HCT116 (cell line): ENCODE measurements around the gene ARL15. TPM values are rescaled to one million over a fixed set of nuclear protein-coding genes. Genes with fewer than 3 reads are reported as not detected.

Experiments
- ATAC-seq: fragments of 200-7000 bp; cut with Tn5 transposase; 2 replicates; pipeline ENCODE4 v1.9.1; 2020; ENCODE audit warnings: mild to moderate bottlenecking, moderate library complexity
- BruUV-seq: library from RNA; stranded (reverse); fragments of 400-500 nt; replicated peaks from 2 replicates; lab custom pipeline; 2021; lab: Mats Ljungman, UMichigan
- CTCF ChIA-PET: fragments of 300-600 bp; sonication (Branson Sonifier 250); formaldehyde crosslinking; loops from one replicate; lab custom pipeline; 2021; ENCODE audit warnings: antibody characterized with exemption; lab: Charles Lee
- POLR2A ChIA-PET: fragments of 300-600, 350-600 bp; sonication (Branson Sonifier 250); formaldehyde crosslinking; loops from one replicate; lab custom pipeline; 2021; ENCODE audit warnings: antibody characterized with exemption; lab: Charles Lee
- RAD21 ChIA-PET, 2 experiments: fragments of 300-600 bp; sonication (Branson Sonifier 250); formaldehyde crosslinking; loops; one replicate each; lab custom pipeline; 2023; ENCODE audit warnings: low total read pairs in 2 of 2; ENCODE audit not compliant: uncharacterized antibody in 2 of 2, unreplicated experiment in 2 of 2, low non-redundant PET in 1 of 2; lab: Charles Lee
- DNase-seq: peaks from one replicate; pipeline ENCODE4 v3.0.0-alpha.2; 2010; ENCODE audit warnings: low read depth, low spot score
- H2AFZ ChIP-seq: fragments of 200-600 bp; shearing (Covaris generic), sonication (generic); 2 replicates; pipeline ENCODE4 v1.6.1; 2017; ENCODE audit warnings: low read depth, mixed run types, mixed read lengths, antibody characterized with exemption, low read length; ENCODE audit not compliant: poor library complexity, severe bottlenecking
- H3K27ac ChIP-seq: 2 replicates; pipeline ENCODE4 v1.5.1; 2012; ENCODE audit warnings: low read depth, low read length
- H3K27me3 ChIP-seq: fragments of 200-600 bp; sonication (generic); 2 replicates; pipeline ENCODE4 v1.6.1; 2016; ENCODE audit warnings: mixed run types, low read length, mixed read lengths; ENCODE audit not compliant: insufficient read depth
- H3K36me3 ChIP-seq, 2 experiments: fragments of 200-500 bp in 1 of 2; fragments of 200-600 bp in 1 of 2; sonication (Bioruptor generic) in 1 of 2; sonication (generic) in 1 of 2; 2 replicates each; pipeline versions ENCODE4 v1.5.1 to v1.6.1; 2014 to 2016; ENCODE audit warnings: low read length in 2 of 2, inconsistent platforms in 1 of 2, mixed read lengths in 1 of 2, mixed run types in 1 of 2; ENCODE audit not compliant: insufficient read depth in 2 of 2, control insufficient read depth in 1 of 2
- H3K4me1 ChIP-seq, 2 experiments: fragments of 200-600 bp in 1 of 2; sonication (generic) in 1 of 2; 2 replicates each; pipeline versions ENCODE4 v1.5.1 to v1.6.1; 2012 to 2017; ENCODE audit warnings: low read length in 2 of 2, inconsistent platforms in 1 of 2, mild to moderate bottlenecking in 1 of 2, mixed read lengths in 1 of 2, mixed run types in 1 of 2, moderate library complexity in 1 of 2; ENCODE audit not compliant: insufficient read depth in 2 of 2, control insufficient read depth in 1 of 2
- H3K4me2 ChIP-seq: fragments of 200-600 bp; sonication (generic); 2 replicates; pipeline ENCODE4 v1.6.1; 2017; ENCODE audit warnings: mixed run types, low read length, mixed read lengths
- H3K4me3 ChIP-seq, 2 experiments: fragments of 200-600 bp in 1 of 2; sonication (generic) in 1 of 2; replicated peaks in 1 of 2; 2 replicates each; pipeline ENCODE4 v1.5.1; 2011 to 2016; ENCODE audit warnings: low read length in 2 of 2, control low read depth in 1 of 2, low read depth in 1 of 2, mild to moderate bottlenecking in 1 of 2, mixed read lengths in 1 of 2, mixed run types in 1 of 2
- H3K79me2 ChIP-seq: fragments of 200-600 bp; sonication (generic); 2 replicates; pipeline ENCODE4 v1.6.1; 2017; ENCODE audit warnings: mild to moderate bottlenecking, mixed run types, low read length, moderate library complexity, mixed read lengths; ENCODE audit not compliant: insufficient read depth
- H3K9ac ChIP-seq: fragments of 200-600 bp; sonication (generic); 2 replicates; pipeline ENCODE4 v1.6.1; 2016; ENCODE audit warnings: low read length, mixed read lengths
- H3K9me2 ChIP-seq: fragments of 200-600 bp; sonication (generic), shearing (Covaris generic); 2 replicates; pipeline ENCODE4 v1.6.1; 2017; ENCODE audit warnings: mixed run types, mild to moderate bottlenecking, moderate library complexity; ENCODE audit not compliant: insufficient read depth
- H3K9me3 ChIP-seq, 2 experiments: fragments of 200-500 bp in 1 of 2; fragments of 200-600 bp in 1 of 2; sonication (Bioruptor generic) in 1 of 2; sonication (generic) in 1 of 2; 2 replicates each; pipeline ENCODE4 v1.6.1; 2014 to 2017; ENCODE audit warnings: low read length in 2 of 2, mixed read lengths in 2 of 2, inconsistent platforms in 1 of 2, low read depth in 1 of 2, mild to moderate bottlenecking in 1 of 2, mixed run types in 1 of 2, moderate library complexity in 1 of 2; ENCODE audit not compliant: control insufficient read depth in 1 of 2, insufficient read depth in 1 of 2
- H4K20me1 ChIP-seq: fragments of 200-600 bp; sonication (generic), shearing (Covaris generic); 2 replicates; pipeline ENCODE4 v1.6.1; 2017; ENCODE audit warnings: mixed run types, mild to moderate bottlenecking, moderate library complexity; ENCODE audit not compliant: insufficient read depth
- EZH2 ChIP-seq: fragments of 200-600 bp; sonication (generic); IDR thresholded peaks from 2 replicates; pipeline ENCODE4 v1.6.1; 2017; ENCODE audit warnings: antibody characterized with exemption, mixed run types
- EZH2phosphoT487 ChIP-seq: fragments of 200-600 bp; IDR thresholded peaks from 2 replicates; pipeline ENCODE4 v1.6.1; 2018; ENCODE audit warnings: antibody characterized with exemption, borderline replicate concordance
- FOSL1 ChIP-seq: IDR thresholded peaks from 2 replicates; pipeline ENCODE4 v1.6.1; 2012; ENCODE audit warnings: low read depth
- JUND ChIP-seq: IDR thresholded peaks from 2 replicates; pipeline ENCODE4 v1.6.1; 2012
- POLR2AphosphoS5 ChIP-seq: IDR thresholded peaks from 2 replicates; pipeline ENCODE4 v1.6.1; 2011; ENCODE audit warnings: mild to moderate bottlenecking, low read depth, low read length, moderate library complexity
- RAD21 ChIP-seq: IDR thresholded peaks from 2 replicates; pipeline ENCODE4 v1.6.1; 2012; ENCODE audit warnings: low read depth, mild to moderate bottlenecking
- SIN3A ChIP-seq: IDR thresholded peaks from 2 replicates; pipeline ENCODE4 v1.6.1; 2012; ENCODE audit warnings: low read depth
- ZNF274 ChIP-seq: fragments of 200-500 bp; sonication (Bioruptor generic); IDR thresholded peaks from 2 replicates; pipeline ENCODE4 v1.6.1; 2014; ENCODE audit warnings: mild to moderate bottlenecking, low read depth, low read length, inconsistent platforms
- intact Hi-C: fragments of 100-400 bp; cut with micrococcal nuclease; formaldehyde crosslinking; loops from 2 replicates; pipeline ENCODE4 v1.10.0; 2022
- total RNA-seq: library from RNA; stranded (reverse); gene quantifications from one replicate; pipeline ENCODE4 v1.2.1, GENCODE V29; 2021; ENCODE audit not compliant: unreplicated experiment
- TF ChIP-seq, protein P1 (sequence below): IDR thresholded peaks from 2 replicates; pipeline ENCODE4 v1.6.1; 2012; ENCODE audit warnings: low read depth
- TF ChIP-seq, protein P2 (sequence below): IDR thresholded peaks from 2 replicates; pipeline ENCODE4 v1.6.1; 2011; ENCODE audit warnings: mild to moderate bottlenecking, low read length, moderate library complexity; ENCODE audit not compliant: insufficient replicate concordance; ENCODE audit errors: extremely low read depth

The ARL15 gene
- total RNA-seq, 1 experiment from 2014 or later = 15.0 TPM

DNA sequence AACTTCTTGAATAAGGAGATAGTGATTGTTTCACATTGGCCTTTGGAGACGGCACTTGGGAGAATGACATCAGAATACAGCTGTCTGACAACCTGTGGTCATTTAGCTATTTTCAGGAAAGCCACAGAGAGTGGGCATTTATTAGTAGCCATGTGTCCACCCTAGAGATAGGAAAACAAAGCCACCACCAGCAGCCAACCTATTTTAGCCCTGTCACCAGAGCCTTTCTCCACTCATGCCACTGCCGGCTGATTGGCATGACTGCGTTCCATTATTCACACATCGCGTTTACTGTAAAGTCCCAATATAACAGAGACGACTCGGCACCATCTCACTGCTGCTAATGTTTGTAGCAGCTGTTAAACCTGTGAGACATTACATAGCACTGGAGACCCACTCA is 419.9 kb downstream of the ARL15 start:
- ATAC-seq (no peak), DNase-seq (no peak)
- intact Hi-C loops = no loop called here
- no TSS peak for BruUV-seq
- Histone ChIP-seq H3K9me3 (no peaks in the 10 kb centered on the region), H3K9ac (no peak overlapping the region), H2AFZ (no peak overlapping the region), H3K4me1 (no peaks in the 10 kb centered on the region), H3K4me3 (no peak overlapping the region), H3K36me3 (no peaks in the 10 kb centered on the region), H3K79me2 (no peaks in the 10 kb centered on the region), H3K9me2 (no peaks in the 10 kb centered on the region), H3K27ac (no peak overlapping the region), H3K4me2 (no peak overlapping the region), H4K20me1 (no peaks in the 10 kb centered on the region), H3K27me3 (no peaks in the 10 kb centered on the region)
- ChIA-PET CTCF (no interaction called here), RAD21 (no interaction called here), POLR2A (no interaction called here)
- TF ChIP-seq SIN3A = no peak
- no peak for TF ChIP-seq POLR2AphosphoS5
- no peak for TF ChIP-seq EZH2phosphoT487
- no peak for TF ChIP-seq RAD21
- TF ChIP-seq ZNF274 = no peak
- TF ChIP-seq FOSL1 = no peak
- TF ChIP-seq, protein P1, sequence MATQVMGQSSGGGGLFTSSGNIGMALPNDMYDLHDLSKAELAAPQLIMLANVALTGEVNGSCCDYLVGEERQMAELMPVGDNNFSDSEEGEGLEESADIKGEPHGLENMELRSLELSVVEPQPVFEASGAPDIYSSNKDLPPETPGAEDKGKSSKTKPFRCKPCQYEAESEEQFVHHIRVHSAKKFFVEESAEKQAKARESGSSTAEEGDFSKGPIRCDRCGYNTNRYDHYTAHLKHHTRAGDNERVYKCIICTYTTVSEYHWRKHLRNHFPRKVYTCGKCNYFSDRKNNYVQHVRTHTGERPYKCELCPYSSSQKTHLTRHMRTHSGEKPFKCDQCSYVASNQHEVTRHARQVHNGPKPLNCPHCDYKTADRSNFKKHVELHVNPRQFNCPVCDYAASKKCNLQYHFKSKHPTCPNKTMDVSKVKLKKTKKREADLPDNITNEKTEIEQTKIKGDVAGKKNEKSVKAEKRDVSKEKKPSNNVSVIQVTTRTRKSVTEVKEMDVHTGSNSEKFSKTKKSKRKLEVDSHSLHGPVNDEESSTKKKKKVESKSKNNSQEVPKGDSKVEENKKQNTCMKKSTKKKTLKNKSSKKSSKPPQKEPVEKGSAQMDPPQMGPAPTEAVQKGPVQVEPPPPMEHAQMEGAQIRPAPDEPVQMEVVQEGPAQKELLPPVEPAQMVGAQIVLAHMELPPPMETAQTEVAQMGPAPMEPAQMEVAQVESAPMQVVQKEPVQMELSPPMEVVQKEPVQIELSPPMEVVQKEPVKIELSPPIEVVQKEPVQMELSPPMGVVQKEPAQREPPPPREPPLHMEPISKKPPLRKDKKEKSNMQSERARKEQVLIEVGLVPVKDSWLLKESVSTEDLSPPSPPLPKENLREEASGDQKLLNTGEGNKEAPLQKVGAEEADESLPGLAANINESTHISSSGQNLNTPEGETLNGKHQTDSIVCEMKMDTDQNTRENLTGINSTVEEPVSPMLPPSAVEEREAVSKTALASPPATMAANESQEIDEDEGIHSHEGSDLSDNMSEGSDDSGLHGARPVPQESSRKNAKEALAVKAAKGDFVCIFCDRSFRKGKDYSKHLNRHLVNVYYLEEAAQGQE = no peak
- TF ChIP-seq JUND = no peak
- TF ChIP-seq, protein P2, sequence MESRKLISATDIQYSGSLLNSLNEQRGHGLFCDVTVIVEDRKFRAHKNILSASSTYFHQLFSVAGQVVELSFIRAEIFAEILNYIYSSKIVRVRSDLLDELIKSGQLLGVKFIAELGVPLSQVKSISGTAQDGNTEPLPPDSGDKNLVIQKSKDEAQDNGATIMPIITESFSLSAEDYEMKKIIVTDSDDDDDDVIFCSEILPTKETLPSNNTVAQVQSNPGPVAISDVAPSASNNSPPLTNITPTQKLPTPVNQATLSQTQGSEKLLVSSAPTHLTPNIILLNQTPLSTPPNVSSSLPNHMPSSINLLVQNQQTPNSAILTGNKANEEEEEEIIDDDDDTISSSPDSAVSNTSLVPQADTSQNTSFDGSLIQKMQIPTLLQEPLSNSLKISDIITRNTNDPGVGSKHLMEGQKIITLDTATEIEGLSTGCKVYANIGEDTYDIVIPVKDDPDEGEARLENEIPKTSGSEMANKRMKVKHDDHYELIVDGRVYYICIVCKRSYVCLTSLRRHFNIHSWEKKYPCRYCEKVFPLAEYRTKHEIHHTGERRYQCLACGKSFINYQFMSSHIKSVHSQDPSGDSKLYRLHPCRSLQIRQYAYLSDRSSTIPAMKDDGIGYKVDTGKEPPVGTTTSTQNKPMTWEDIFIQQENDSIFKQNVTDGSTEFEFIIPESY = no peak
- no peak for TF ChIP-seq EZH2
